ENCODE measurements around the gene EPHB6. TPM values are rescaled to one million over a fixed set of nuclear protein-coding genes. Genes with fewer than 3 reads are reported as not detected.

Gene EPHB6
- total RNA-seq, 1 experiment from 2014 or later, result 12.6 TPM

GRCh38 chr7:142866361-142867096, 11.7 kb downstream of the EPHB6 start:
- DNase-seq (ENCODE audit: low read depth, low spot score) (no peak), ATAC-seq (peak; percentile 96)
- no peaks in the 10 kb centered on the region for H3K9me2 ChIP-seq (ENCODE audit: insufficient read depth)
- POLR2A ChIA-PET, result no interaction called here
- H3K4me1 ChIP-seq (ENCODE audit: control insufficient read depth in 1 of 2, insufficient read depth in 2 of 2, low read length in 2 of 2), result no peaks in the 10 kb centered on the region
- intact Hi-C loops (cut with micrococcal nuclease), result loop anchor here (1.0 kb wide), 2 partner anchors 12 to 234 kb away; no protein-coding TSS in a partner anchor
- H3K9me3 ChIP-seq (ENCODE audit: control insufficient read depth in 1 of 2, insufficient read depth in 1 of 2, low read depth in 1 of 2, low read length in 2 of 2), result no peaks in the 10 kb centered on the region
- no peaks in the 10 kb centered on the region for H4K20me1 ChIP-seq (ENCODE audit: insufficient read depth)
- no peaks in the 10 kb centered on the region for H3K79me2 ChIP-seq (ENCODE audit: insufficient read depth, low read length)
- H3K36me3 ChIP-seq (ENCODE audit: control insufficient read depth in 1 of 2, insufficient read depth in 2 of 2, low read length in 2 of 2), result no peaks in the 10 kb centered on the region
- H3K4me2 ChIP-seq (ENCODE audit: low read length), result no peak overlapping the region
- no peak overlapping the region for H3K27ac ChIP-seq (ENCODE audit: low read depth, low read length)
- no TSS peak for BruUV-seq (replicated peaks)
- no peak overlapping the region for H3K9ac ChIP-seq (ENCODE audit: low read length)
- H3K4me3 ChIP-seq (replicated peaks in 1 of 2; ENCODE audit: low read depth in 1 of 2, low read length in 2 of 2), result no peak overlapping the region
- RAD21 ChIA-PET (ENCODE audit: low non-redundant PET in 1 of 2, low total read pairs in 2 of 2, uncharacterized antibody in 2 of 2, unreplicated experiment in 2 of 2), result interaction anchor here in 1 of 2 experiments (1.1 kb wide), 1 partner anchor 13 kb away, joined by 3 read pairs; no protein-coding TSS in a partner anchor
- CTCF ChIA-PET, result interaction anchor here (0.6 to 2.2 kb wide), 12 partner anchors 12 to 263 kb away, joined by 3 to 13 read pairs (median 4); partner anchors contain the start of genes EPHB6 and TRPV6
- H2AFZ ChIP-seq (ENCODE audit: low read depth, low read length, poor library complexity, severe bottlenecking), result no peak overlapping the region
- TF ChIP-seq EZH2 (IDR thresholded peaks at IDR 0.05) (no peak), EZH2phosphoT487 (IDR thresholded peaks at IDR 0.05; ENCODE audit: borderline replicate concordance) (no peak), ELF1 (IDR thresholded peaks at IDR 0.05; ENCODE audit: borderline replicate concordance, low read depth) (no peak), CEBPB (IDR thresholded peaks at IDR 0.05; ENCODE audit: low read depth) (no peak), TCF7L2 (IDR thresholded peaks at IDR 0.05; ENCODE audit: borderline replicate concordance, extremely low read depth, insufficient read depth, insufficient read length) (no peak), POLR2AphosphoS5 (IDR thresholded peaks at IDR 0.05; ENCODE audit: low read depth, low read length) (no peak), SRF (IDR thresholded peaks at IDR 0.05; ENCODE audit: low read depth) (no peak), JUND (IDR thresholded peaks at IDR 0.05) (no peak), SIN3A (IDR thresholded peaks at IDR 0.05; ENCODE audit: low read depth) (no peak), RAD21 (IDR thresholded peaks at IDR 0.05; ENCODE audit: low read depth) (peak; percentile 66), YY1 (IDR thresholded peaks at IDR 0.05; ENCODE audit: extremely low read depth, insufficient replicate concordance, low read depth, low read length) (no peak)
- TF ChIP-seq, protein P1, sequence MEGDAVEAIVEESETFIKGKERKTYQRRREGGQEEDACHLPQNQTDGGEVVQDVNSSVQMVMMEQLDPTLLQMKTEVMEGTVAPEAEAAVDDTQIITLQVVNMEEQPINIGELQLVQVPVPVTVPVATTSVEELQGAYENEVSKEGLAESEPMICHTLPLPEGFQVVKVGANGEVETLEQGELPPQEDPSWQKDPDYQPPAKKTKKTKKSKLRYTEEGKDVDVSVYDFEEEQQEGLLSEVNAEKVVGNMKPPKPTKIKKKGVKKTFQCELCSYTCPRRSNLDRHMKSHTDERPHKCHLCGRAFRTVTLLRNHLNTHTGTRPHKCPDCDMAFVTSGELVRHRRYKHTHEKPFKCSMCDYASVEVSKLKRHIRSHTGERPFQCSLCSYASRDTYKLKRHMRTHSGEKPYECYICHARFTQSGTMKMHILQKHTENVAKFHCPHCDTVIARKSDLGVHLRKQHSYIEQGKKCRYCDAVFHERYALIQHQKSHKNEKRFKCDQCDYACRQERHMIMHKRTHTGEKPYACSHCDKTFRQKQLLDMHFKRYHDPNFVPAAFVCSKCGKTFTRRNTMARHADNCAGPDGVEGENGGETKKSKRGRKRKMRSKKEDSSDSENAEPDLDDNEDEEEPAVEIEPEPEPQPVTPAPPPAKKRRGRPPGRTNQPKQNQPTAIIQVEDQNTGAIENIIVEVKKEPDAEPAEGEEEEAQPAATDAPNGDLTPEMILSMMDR (IDR thresholded peaks at IDR 0.05 in 2 of 3, conservative IDR thresholded peaks at IDR 0.05 in 1 of 3; ENCODE audit: borderline replicate concordance in 1 of 3, insufficient read depth in 1 of 3, low read depth in 2 of 3, low read length in 2 of 3), result peak; percentile 66 to 75 (median 74); a peak in 5 of 6 replicates
- TF ChIP-seq, protein P2, sequence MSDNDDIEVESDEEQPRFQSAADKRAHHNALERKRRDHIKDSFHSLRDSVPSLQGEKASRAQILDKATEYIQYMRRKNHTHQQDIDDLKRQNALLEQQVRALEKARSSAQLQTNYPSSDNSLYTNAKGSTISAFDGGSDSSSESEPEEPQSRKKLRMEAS (IDR thresholded peaks at IDR 0.05), result no peak
- TF ChIP-seq, protein P3, sequence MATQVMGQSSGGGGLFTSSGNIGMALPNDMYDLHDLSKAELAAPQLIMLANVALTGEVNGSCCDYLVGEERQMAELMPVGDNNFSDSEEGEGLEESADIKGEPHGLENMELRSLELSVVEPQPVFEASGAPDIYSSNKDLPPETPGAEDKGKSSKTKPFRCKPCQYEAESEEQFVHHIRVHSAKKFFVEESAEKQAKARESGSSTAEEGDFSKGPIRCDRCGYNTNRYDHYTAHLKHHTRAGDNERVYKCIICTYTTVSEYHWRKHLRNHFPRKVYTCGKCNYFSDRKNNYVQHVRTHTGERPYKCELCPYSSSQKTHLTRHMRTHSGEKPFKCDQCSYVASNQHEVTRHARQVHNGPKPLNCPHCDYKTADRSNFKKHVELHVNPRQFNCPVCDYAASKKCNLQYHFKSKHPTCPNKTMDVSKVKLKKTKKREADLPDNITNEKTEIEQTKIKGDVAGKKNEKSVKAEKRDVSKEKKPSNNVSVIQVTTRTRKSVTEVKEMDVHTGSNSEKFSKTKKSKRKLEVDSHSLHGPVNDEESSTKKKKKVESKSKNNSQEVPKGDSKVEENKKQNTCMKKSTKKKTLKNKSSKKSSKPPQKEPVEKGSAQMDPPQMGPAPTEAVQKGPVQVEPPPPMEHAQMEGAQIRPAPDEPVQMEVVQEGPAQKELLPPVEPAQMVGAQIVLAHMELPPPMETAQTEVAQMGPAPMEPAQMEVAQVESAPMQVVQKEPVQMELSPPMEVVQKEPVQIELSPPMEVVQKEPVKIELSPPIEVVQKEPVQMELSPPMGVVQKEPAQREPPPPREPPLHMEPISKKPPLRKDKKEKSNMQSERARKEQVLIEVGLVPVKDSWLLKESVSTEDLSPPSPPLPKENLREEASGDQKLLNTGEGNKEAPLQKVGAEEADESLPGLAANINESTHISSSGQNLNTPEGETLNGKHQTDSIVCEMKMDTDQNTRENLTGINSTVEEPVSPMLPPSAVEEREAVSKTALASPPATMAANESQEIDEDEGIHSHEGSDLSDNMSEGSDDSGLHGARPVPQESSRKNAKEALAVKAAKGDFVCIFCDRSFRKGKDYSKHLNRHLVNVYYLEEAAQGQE (IDR thresholded peaks at IDR 0.05; ENCODE audit: low read depth), result no peak
- TF ChIP-seq, protein P4, sequence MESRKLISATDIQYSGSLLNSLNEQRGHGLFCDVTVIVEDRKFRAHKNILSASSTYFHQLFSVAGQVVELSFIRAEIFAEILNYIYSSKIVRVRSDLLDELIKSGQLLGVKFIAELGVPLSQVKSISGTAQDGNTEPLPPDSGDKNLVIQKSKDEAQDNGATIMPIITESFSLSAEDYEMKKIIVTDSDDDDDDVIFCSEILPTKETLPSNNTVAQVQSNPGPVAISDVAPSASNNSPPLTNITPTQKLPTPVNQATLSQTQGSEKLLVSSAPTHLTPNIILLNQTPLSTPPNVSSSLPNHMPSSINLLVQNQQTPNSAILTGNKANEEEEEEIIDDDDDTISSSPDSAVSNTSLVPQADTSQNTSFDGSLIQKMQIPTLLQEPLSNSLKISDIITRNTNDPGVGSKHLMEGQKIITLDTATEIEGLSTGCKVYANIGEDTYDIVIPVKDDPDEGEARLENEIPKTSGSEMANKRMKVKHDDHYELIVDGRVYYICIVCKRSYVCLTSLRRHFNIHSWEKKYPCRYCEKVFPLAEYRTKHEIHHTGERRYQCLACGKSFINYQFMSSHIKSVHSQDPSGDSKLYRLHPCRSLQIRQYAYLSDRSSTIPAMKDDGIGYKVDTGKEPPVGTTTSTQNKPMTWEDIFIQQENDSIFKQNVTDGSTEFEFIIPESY (IDR thresholded peaks at IDR 0.05; ENCODE audit: extremely low read depth, insufficient replicate concordance, low read length), result no peak
- H3K27me3 ChIP-seq (ENCODE audit: insufficient read depth, low read length), result no peaks in the 10 kb centered on the region
